ENCODE measurements around the gene PDE9A.
"Not testable (repeated sequence)": the region's sequence is repeated elsewhere in the genome, so short reads cannot be mapped to it uniquely, and the experiment has no call there.

PDE9A gene

DNA sequence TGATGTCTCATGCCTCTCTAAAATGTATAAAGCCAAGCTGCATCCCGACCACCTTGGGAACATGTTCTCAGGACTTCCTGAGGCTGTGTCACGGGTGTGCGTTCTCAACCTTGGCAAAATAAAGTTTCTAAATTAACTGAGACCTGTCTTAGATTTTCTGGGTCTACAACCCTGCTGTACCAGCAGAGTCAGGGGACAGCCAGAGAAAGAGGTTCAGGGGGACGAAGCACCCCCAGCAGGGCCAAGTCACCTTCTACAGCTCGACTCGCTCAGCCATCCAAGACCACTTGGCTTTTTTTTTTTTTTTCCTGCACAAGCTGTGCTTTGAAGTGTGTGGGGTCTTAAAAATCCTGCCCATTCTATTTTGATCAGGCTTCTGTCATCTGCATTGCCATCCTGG is 28.5 kb upstream of the PDE9A start:
- no peak for DNase-seq

DNA sequence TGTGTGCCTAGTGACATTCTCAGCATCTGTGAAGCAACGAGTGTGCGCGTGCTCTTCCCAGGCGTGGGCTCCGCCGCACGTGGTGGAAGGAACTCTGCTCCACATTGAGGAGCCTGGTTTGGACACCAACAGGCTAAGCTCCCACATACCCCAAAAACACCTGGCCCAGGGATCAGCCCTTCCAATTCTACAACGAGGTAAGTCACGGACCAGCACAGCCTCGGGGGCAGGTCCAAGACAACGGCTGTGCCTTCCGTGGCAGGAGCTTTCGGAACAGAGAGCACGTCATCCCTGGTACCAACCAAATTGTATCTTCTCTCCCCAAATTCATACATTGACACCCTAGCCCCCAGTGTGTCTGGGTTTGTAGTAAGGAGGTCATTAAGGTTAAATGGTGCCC is 27.2 kb upstream of the PDE9A start:
- no peak for DNase-seq

DNA sequence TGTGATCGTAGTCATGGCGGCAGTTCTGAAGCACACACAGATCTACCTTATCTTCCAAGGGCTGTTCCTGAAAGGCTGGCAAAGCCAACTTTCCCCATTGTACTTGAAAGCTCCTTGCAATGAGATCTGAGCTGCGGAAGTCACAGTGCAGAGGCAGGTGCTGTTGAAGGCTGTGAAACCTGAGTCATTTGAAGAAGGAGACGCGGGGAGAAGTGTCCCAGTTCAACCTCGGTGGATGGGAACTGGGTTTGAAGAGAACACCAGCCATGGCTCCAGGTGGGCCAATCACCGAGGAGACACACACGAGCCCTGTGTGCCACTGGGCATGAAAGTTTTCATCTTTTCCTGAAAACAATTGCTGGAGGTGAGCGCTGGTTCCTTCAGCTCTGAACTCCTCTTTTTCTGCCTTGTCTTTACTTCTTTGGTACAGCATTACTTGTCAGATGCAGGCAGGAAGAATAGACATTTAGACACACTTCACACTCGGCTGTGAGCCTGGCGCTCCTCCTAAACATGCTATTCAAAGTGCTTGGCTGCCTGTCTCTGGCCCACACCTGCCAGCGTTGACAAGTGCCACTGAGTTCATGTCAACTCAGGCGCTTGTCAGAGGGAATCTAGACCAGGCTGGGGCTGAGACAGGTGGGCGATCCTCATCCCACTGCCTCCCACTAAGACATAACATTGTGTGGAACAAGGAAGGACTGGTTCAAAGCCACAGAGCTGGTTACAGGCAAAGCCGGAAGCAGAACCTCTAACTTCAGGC is 25.7 kb upstream of the PDE9A start:
- no peak for DNase-seq

DNA sequence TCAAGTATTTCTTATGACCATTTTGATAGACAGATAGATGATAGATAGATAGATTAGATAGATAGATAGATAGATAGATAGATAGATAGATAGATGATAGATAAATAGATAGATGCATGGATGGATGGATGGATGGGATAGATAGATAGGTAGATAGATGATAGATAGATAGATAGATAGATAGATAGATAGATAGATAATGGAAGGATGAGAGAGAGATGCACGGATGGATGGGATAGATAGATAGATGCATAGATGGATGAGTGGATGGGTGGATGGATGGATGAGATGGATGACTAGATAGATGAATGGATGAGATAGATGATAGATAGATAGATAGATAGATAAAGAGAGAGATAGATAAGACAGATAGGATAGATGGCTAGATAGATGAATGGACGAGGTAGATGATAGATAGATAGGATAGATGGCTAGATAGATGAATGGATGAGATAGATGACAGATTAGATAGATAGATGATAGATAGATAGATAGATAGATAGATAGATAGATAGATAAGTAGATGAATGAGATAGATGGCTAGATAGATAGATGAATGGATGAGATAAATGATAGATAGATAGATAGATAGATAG is 24.9 kb upstream of the PDE9A start:
- not testable (repeated sequence) for DNase-seq

DNA sequence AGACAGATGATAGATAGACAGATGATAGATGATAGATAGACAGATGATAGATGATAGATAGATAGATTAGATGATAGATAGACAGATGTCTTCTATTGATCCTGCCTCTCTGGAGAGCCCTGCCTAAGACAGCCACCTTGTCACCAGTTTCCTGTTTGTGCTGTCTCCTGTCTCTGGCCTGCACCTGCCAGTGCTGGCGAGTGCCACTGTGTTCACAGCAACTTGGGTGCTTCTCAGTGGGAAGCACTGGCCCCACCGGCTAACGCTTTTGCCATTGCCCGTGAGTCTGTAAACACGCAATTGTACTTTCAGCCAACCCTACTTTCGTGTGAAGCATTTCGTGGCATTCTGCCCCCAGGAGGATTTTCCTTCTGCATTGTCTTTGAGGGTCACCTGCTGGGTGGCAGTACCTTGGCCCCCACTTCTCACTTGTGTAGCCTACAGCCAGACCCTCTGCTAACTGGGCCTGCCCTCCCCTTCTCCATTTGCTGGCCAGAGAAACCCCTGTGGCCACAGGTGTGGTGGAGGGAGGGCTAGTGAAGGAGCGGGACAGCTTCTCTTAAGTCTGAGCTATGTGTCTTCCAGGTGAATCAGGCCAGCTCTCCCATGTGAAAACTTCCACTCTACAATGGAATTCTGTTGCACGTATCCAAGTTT is 23.4 kb upstream of the PDE9A start:
- DNase-seq: no peak

DNA sequence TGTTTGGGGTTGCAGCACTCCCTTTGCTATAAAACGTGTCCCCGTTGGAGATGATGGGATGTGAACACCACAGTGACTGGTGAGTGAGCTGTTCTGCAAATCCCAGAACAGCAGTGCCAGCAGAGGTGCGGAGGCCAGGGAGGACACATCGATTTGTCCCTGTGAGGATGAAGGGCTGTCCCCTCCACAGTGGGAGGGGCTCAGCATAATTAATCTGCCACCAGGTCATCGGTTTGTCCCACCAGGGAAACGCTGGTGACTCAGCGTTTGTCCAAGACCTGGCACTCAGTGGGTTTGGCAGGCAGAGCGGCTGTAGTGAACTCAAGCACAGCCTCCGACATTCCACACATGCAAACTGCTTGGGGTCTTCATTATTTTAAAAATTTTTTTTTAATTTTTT is 22.8 kb upstream of the PDE9A start:
- DNase-seq: no peak

DNA sequence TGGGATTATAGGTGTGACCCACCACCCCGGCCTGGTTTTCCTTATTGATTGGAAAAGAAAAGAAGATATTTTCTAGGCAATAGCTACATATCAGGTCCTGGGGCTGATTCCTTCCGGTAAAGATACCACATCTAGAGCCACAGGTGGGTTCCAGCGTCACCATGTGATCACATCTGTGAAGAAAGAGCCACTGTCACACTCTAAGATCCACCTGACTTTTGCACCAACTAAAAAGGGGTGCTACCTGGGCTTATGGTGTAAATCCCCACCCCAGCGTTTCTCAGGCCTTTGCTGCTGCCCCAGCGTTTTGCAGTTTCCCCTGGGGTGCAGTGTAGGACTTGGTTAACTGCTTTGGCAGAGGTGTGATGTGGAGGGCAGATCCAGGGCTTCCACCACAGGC is 22.3 kb upstream of the PDE9A start:
- DNase-seq: no peak

DNA sequence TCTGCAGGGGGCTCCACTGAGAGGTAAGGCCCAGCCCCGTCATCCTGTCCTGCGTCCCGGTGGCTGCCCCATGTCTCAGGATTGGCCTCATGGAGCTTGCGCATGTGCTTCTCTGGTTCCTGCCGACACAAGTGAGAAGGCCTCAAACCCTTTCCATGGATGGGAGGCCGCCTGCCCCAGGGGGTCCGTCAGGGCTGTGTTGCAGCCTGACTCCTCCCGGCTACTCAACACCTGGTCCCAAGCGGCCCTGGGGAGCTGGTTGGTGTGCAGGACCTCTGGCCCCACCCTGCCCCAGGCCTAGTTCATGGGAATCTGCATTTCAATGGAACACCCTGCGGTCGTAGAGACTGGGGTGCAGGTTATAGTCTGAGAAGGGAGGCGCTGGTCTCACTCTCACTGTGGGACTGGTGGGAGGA is 21.1 kb upstream of the PDE9A start:
- no peak for DNase-seq

DNA sequence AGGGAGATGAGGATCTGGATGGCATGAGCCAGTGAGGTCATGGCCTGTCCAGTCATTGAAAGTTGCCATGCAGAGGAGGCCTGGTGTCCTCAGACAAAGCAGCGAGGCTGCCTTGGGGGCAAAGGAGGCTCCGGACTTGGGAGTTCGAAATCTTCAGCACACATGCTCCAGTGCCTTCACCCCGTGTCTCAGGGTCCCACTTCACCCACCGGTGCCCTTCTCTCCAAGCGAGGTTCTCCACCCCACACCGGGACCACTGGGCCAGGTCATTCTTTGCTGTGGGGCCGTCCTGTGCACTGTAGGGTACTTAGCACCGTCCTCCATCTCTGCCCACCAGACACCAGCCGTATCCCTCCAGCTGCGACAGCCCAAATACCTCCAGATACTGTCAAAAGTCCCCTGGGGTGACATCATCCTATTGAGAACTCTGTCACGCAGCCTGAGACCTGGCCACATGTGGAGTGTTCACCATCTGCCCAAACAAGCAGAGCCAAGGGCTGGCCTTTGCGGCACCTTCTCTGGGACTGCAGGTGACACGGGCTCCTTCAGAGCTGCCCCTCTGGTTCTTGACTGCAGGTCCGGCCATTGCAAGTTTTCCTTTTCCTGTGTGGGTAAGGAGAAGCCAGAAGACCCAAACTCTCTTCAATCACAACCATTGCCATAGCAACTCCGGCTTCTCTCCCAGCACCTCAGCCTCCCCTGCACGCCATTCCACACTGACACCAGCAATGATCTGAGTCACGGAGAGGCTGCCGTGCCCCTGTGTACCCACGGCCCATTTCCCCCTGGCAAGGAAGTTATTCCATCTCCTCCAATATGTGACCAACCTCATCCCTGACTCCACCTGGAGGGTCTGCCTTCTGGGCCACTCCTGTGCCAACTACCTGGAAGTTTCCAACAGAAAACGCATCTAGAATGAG is 20.4 kb upstream of the PDE9A start:
- no peak for DNase-seq

DNA sequence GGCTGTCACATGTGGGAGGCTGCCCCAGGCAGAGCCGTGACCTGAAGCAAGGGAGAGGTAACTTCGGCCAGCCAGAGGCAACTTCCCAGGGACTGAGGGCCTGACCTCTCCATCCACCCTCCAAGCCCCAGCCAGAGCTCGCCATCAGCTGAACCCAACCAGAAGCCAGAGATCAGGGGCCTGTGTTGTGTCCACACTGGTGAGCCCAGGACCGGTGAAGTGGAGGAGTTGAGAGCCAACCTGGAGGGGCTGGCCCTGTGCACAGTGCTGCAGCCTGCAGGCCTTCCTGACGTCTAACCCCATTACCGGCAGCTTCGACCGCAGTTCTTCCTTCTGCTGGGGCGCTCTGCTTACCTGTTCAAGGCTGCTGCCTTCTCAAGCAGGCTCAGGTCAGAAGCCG is 19.6 kb upstream of the PDE9A start:
- no peak for DNase-seq

DNA sequence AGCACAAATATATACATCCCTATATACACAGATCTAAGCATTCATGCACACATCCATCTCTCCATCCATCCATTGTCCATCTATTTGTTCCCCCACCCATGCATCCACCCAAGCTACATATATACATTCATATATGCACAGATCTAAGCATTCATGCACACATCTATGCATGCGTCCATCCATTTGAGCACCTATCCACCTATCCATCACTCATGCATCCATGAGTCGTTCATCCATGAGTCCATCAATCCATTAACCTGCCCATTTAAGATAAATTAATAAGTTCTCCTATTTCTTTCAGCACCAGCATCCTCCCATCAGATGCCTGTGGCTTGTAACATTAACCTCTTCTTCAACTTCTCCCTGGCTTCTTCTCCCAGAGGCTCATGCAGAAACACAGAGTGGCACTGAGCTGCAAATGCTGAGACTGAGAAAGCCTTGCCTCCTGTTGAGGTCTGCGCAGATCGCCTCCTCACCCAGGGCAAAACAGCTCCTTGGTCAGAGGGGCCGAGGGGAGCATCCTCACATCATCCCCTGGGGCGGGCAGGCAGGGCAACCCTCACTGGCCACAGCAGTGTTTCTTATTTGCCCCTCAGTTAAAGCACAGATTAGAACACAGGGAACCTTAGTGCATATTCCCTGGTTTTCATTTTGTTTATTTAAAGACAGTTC is 17.4 kb upstream of the PDE9A start:
- DNase-seq: no peak

DNA sequence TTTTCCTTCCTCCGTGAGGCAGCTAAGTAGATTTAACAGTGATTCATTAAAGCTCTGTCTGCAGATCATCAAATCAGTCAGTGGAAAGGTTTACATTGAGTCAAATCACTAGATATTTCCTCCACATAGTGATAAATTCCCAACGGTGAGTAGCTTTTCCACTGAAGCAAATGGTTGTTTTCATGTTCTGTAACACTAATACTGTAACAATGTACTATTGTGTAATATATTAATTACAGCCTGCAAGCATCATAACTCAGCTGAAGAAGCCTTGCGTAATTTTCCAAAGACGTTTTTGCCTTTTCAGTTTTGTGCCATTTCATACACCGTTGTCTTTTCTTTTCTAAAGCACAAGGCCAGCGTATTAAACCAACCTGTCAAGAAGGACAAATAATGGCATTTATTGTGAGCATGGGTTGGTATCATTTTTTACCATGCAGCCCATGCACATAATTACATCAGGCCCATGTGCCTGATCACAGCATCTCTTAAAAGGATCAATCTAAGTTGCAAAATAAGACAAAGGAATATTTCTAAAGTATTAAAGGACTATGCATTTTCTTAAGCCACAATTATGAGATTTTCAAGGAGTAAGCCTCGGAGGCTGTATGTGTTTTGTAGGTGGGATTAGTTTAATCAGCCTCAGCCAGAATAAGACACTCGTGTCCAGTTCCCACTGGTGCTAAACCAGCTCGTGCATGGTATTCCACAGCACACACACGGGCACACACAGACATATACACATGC is 16.7 kb upstream of the PDE9A start:
- no peak for DNase-seq

DNA sequence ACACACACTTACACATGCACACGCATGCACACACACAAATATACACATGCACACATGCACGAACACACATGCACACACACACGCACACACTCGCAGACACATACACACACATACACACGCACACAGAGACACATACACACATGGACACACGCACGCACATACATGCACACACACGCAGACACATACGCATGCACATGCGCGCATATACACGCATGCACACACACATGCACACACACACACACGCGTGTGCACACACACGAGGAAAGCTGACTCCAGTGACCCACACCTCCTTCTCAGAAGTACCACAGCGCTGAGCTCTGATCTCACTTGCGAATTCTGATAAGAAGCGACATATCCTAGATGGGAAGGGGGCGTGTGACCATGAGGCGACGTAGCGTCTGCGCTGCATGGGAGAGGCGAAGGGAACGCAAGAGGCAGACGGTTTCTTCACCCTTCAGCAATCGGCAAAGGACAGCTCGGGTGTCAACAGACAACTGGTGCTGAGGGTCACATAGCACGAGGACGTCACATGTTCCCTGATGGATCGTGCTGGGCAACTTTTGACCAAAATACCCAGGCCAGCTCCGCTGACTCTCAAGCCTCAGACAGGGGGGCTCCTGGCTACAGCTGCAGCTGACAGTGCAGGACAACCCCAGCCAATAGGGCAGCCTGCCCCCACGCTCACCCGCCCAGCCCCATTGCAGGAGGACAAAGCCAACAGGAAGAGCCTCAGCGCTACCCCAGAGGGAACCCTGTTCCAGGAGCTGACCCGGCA is 16.0 kb upstream of the PDE9A start:
- no peak for DNase-seq

DNA sequence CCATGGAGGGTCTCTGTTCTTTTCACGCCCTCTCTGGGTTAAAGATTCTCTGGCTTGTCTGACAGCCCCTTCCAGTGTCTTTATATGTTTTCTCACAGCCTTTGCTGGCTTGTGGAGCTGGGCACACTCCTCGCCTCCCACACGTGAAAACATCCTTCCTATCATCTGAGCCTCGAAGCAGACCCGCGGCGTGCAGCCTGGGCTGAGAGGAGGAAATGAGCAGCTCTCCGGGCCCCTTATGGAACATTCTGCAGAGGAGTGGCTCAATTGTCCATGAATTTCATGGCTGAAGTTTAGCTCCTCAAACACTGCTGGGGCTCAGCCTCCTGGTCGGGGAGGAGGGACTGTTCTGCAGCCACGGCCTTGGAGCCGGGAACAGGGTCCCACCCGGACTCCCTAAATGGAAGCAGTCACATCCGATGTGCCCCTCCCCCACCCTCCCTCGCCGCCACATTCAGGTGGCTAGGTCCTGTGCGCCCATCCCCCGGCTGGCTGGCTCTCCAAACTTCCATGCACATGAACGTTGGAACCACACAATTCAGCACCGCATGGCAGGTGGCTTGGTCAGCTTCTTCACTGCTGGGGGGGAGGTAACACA is 15.1 kb upstream of the PDE9A start:
- DNase-seq: no peak

DNA sequence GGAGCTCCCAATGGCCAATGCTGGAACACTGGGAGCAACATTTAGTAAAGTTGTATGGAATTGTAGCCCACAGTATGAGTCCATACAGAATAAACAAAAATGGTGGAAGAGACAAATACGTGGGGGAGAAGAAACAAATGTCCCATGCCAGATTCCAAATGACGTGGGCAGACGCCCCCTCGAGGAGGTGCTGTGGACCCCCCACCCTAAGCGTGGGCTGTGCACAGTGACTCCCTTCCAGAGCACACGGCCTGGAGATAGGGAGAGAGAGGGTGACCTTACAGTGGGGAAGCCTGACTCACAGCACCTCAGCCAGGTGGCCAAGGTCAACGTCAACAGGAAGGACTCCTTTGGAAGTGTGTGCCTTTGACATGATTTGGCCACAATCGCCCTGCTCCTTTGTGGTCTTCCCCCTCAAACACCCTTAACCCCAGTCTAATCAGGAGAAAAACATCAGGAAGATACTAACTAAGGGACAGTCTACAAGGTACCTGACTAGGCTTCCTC is 13.7 kb upstream of the PDE9A start:
- no peak for DNase-seq

DNA sequence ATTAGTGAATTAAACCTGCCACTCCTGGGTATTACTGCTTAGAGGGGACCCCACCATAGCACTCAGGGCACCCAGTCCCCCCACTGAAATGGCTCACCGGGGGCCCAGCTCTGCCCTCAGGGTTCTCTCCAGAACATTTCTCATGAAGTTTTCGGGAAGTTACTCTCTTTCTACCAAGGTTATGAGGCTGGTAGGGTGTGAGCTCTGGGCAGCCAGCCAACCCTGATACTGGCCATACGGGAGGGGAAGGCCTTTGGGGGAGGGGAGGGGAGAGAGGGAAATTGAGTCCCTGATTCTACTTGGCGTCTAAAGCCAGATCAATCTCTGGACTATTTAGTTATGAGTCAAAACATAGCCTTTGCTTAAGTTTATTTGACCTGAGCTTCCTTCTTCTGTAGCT is 12.9 kb upstream of the PDE9A start:
- DNase-seq: no peak

DNA sequence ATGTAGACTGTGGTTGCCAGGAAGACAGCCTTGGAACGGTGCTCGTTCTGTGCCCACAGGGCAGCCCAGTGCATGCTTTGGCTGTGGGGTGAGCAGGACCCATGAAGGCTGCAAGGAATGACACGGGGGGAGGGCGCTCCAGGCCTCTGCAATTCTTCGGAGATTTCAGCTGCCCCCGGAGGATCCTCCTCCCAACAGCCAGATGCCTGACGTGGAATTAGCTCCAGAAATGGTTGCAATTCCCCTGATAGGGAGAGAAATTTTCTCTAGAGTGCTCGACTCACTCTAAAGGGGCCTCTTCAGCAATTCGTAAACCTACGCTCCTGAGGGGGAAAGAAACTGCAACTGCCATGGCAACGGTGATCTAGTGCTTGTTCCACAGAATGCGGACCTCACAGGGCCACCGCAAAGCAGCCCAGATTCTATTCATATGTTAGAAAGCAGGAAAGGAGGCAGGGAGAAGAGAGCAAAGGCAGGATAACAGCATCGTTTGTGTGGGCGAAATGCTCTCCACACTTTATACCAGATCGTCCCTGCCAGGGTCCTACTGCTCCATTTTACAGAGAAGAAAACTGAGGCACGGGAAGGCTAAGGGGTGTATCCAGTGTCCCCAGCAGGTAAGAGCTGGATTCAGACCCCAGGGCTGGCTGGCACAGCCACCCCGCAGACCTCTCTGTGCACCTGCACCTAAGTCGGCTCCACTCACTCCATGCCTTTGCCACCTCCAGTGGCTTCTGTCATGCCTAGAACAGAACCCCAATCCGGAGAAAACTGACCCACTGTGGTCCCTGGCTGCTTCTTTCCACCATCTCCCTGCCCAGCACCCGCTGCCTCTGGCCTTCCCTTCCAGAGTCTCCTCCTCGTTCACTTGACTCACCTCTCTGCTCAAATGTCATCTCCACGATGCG is 11.9 kb upstream of the PDE9A start:
- DNase-seq: no peak

DNA sequence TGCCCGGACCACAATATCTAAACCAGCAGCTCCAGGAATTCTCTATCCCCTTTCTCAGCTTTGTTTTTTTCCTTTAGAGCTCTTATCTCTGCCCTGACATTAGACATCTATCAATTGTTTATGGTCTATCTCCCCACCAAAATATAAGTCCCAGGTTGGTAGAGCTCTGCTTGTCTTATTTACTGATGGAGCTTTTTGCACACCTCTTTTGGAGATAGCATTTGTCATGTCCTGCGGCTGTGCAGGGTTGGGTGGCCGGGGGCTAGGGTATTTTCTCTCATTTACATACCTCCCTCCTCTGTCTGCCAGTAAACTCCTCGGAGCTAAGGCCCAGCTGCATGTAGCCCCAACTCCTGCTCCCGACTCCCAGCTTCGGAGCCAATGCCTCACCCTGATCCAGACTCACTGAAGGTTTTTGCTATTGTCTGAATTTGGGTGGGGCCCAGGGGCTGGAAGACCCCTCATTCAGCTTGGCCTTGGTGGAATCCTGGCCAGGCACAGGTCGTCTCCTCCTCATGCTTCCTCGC is 11.1 kb upstream of the PDE9A start:
- no peak for DNase-seq
